Stimulated activated CD8-positive, alpha-beta memory T cell treated with anti-CD3 and anti-CD28 coated beads, Interleukin-12 subunit alpha, Interleukin-12 subunit beta, amount 100 ng/mL, for 24 hours (primary cell): ENCODE results near the gene MKNK1.

Experiments
- DNase-seq: peaks from one replicate; pipeline ENCODE4 v3.0.0-alpha.2; 2020; ENCODE audit errors: extremely low read depth

MKNK1 gene

GRCh38 chr1:46522184-46522968, 81.7 kb downstream of the MKNK1 start:
- DNase-seq: no peak

DNA sequence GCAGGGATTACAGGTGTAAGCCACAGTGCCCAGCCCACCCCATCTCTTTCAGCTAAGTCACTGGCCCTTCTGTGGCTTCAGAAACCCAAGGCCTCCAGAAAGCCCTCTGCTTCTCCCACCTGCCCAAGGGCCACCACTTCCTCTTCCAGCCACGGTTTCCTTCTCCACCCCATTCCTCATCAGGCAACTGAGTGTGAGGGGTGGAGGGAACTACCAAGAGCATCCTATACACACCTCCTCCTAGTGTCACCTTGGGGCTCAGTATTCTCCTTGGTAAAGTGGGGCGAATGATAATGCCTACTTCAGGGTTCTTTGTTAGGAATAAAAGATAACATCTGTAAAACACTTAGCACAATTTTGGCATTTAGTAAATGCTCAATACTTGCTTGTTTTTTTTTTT, 82.7 kb downstream of the MKNK1 start:
- no peak for DNase-seq

DNA sequence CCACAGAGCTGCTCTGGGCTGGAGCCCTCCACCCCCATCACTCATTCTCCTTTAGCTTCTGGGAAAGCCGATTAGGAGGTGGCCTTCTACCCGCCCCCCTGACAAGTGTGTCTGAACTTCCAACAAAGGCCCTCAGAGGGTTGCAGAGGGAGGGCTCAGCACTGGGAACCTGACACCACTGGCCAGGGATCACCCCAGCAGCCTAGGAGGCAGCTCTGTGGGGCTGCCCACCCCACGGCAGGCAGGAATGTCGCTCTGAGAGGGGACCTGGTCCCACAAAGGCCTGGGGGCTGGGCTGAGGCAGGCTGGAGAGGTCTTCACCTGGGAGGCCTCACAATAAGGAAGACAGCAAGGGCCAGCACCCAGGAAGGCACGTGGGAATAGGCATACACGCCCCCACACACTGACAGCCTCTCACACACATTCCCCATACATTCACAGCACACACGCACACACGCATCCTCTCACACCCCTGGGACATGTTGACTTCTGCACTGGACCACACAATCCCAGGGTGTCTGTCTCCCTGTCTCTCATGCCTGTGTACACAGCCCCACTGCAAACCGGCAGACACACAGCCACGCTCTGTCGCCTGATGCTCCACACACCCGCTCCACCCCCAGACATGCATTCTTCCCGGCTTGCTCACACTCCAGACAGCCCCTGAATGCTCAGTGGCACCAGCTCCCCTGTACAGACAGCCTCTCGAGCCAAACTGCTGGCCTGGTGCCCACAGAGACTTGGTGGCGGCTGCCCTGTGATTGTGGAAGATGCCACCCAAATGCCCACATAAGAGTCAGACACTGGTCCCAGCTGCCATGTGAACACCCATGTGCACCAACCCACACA, 83.8 kb downstream of the MKNK1 start:
- DNase-seq: no peak

GRCh38 chr1:46519209-46519608, 84.9 kb downstream of the MKNK1 start:
- no peak for DNase-seq

DNA sequence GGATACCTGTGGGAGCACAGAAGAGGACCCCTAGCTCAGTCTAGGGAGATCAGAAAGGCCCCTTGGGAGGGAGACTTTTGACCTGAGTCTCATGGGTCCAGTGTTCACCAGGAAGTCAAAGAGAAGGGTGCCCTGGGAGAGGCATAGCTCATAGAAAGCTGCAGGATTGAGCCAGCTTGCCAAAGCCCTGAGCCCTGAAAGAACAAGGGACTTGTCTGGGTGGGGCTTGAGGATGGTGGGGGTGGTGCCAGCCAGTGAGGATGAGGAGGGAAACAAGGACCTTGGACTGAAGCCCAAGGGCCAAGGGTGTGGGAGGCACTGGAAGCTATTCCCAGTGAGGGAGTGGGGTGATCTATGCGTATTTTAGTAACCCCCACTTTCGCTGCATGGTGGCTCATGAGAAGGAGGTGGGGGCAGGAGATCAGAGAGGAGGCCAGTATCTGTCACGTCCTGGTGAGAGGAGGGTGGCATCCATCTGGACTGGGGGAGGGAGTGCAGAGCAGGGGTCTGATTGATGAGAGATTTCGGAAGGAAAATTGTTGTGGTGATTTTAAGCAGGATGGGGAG, 86.1 kb downstream of the MKNK1 start:
- DNase-seq: no peak

- no peak for DNase-seq
Observed at GRCh38 chr1:46517010-46517600, 87.0 kb downstream of the MKNK1 start.

DNA sequence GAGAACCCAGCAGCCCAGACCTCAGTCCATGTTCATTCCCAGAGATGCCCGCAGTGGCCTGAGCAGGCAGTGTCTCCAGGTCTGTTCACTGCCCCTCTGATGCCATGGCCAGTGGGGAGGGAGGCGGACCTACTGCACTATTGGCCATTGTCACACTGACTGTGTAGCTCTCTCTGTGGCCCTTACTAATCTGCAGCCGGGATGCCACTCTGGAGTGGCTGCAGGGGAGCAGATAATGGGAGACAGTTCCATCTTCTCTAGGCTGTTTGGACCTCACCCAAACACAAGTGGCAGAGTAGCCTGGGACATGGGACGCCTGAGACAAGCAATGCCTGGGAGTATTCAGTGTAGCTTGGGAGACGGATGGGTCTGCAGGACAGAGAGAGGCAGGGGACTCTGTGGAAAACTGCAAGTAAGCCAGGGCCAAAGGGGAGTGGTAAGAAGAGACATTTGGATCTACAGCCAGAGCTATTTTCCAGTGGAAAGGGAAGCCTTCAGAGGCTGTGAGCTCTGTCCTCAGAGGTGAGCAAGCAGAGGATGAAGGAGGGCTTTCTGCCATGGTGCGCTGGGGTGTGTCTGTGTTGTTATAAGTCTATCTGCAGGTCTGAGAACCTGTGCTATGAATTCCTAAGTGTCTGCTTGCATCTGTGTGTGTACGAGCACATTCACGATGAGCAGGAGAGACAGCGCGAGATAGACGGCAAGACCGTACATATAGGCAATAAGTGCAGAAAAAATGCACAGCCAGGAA, 87.7 kb downstream of the MKNK1 start:
- DNase-seq: no peak

DNA sequence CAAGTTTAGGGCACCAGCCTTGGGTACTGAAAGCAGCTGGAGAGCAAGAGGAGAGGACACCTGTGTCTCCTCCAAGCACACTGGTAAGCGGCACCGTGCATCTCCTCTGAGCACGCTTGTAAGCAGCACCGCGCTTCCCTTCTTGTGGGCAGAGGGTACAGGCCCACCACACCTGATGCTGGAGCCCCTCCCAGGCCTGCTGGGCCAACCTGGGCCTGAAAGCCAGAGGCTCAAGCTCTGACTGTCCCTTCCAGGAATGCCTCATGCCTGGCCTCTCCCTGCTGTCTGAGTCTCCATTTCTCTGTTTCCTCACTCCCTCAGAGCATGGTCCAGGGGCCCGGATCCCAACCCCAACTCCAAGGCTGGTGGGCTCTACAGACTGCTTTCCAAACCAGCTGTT, 88.5 kb downstream of the MKNK1 start:
- DNase-seq: no peak

DNA sequence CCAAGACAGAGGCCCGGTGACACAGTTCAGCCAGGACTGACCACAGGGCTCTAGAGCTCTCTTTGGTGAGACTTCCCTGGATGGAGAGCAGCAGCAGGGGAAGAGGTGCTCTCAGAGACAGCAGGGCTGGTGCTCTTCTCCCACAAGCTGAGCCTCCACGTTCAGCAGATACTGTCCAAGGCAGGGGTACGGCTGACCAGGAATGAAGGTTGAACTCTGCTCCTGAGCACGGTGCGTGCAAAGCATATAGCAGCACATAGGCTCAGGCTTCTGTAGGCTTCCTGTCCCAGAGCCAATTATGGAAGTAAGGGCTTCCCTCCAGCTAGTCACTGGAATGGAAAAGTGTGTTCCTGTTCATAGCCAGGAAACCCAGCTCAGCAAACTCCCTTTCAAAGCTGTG, 90.5 kb downstream of the MKNK1 start:
- no peak for DNase-seq

DNA sequence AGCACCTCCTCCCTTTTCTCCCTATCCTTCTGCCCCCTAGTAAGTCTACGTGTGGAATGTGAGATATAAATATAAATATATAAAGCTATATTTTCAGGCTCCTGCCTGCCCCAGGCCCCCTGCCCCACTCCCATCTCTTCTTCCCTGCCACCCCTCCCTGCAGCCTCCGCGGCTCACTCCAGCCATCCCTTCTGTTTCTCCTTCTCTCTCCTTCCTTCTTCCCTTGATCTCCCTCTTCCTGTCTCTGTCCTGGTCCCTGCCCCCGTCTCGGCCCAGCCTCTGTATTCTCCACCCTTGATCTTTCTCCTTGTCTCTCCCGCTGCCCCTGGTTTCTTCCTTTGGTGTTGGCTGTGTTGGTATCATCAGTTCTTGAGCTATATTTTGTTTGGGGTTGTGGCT, 91.3 kb downstream of the MKNK1 start:
- no peak for DNase-seq

GRCh38 chr1:46512135-46512791, 91.8 kb downstream of the MKNK1 start:
- DNase-seq: no peak

DNA sequence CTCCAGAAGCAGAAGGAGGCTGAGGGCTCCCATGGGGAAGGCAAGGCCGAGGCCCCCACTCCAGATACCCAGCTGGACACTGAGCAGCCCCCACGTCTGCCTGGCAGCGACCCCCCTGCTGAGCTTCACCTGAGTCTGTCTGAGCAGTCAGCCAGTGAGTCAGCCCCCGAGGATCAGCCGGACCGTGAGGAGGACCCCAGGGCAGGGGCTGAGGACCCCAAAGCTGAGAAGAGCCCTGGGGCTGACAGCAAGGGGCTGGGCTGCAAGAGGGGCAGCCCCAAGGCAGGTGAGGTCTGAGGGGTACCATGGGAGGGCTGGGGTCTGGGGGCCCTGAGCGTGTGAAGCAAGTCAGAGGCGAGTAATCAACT, 93.1 kb downstream of the MKNK1 start:
- no peak for DNase-seq

- no peak for DNase-seq
Observed at GRCh38 chr1:46510341-46510997, 93.6 kb downstream of the MKNK1 start.

GRCh38 chr1:46508757-46509156, 95.3 kb downstream of the MKNK1 start:
- no peak for DNase-seq
